ENCODE data around the gene AQP2. TPM values are rescaled to one million over a fixed set of nuclear protein-coding genes. Genes with fewer than 3 reads are reported as not detected.

Gene AQP2
- total RNA-seq: not detected in 2 replicates

DNA sequence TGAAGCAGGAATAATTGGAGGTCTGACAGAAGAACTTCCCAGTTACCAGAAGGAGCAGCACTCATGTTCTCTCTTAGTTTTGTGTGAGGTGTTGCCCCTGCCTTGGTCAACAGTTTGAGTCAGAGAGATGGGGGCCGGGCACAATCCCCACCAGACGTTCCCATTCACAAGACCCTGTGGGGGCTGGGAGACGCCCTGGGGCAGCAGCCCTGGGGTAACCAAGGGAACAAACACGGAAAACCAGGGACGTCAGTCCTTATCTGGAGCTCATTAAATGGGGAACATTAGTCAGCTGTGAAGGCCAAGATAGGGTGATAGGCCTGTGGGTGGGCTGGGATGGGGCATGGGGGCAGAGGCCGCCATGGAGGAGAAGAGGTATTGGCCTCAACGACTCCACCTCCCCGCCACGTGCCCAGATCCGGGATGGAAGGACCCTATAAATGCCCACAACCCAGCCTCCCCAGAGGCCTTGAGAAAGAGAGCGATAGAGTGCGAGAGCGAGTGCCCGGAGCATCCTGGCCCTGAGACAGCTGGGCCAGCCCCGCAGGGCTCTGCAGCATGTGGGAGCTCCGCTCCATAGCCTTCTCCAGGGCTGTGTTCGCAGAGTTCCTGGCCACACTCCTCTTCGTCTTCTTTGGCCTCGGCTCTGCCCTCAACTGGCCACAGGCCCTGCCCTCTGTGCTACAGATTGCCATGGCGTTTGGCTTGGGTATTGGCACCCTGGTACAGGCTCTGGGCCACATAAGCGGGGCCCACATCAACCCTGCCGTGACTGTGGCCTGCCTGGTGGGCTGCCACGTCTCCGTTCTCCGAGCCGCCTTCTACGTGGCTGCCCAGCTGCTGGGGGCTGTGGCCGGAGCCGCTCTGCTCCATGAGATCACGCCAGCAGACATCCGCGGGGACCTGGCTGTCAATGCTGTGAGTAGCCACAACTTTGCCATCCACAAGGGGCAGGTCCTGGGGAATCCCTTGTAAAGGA, at the start of gene AQP2:
TSS of gene AQP2 (plus strand) at position 465 of the 979 bp plus-strand sequence. CDS start at position 559, 94 bp downstream.
- no peak for DNase-seq (ENCODE audit: low read depth)
- Histone ChIP-seq H3K4me3 (ENCODE audit: low read depth, low read length) (no peak within 1 kb of the TSS), H3K27me3 (ENCODE audit: control insufficient read depth, insufficient read depth, low read length) (peaks cover 10% of the 10 kb centered on the region), H3K36me3 (ENCODE audit: control insufficient read depth, insufficient read depth, low read length) (no peaks in the 10 kb centered on the region)
- TF ChIP-seq, protein P1, sequence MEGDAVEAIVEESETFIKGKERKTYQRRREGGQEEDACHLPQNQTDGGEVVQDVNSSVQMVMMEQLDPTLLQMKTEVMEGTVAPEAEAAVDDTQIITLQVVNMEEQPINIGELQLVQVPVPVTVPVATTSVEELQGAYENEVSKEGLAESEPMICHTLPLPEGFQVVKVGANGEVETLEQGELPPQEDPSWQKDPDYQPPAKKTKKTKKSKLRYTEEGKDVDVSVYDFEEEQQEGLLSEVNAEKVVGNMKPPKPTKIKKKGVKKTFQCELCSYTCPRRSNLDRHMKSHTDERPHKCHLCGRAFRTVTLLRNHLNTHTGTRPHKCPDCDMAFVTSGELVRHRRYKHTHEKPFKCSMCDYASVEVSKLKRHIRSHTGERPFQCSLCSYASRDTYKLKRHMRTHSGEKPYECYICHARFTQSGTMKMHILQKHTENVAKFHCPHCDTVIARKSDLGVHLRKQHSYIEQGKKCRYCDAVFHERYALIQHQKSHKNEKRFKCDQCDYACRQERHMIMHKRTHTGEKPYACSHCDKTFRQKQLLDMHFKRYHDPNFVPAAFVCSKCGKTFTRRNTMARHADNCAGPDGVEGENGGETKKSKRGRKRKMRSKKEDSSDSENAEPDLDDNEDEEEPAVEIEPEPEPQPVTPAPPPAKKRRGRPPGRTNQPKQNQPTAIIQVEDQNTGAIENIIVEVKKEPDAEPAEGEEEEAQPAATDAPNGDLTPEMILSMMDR (IDR thresholded peaks at IDR 0.05; ENCODE audit: insufficient read depth, low read length, poor library complexity, severe bottlenecking): no peak

DNA sequence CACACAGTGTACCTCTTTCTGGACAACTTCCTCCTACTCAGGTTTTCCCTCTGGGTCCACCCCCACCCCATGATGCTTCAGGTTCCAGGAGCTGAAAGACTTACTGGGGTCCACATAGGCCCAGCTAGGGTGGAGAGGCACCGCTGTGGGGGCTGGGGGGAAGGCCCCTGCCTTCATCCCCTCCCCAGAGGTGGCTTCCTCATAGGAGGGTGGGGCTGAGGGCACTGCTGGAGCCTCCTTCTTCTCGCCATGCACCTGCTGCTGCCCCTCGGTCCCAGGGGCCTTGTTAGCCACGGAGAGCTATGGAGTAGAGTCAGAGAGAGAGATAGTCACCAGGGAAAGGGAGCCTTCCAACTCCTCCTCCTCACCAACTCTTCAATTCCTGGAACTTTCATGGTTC, 49.5 kb upstream of the AQP2 start:
- Histone ChIP-seq H3K36me3 (ENCODE audit: control insufficient read depth, insufficient read depth, low read length) (no peaks in the 10 kb centered on the region), H3K27me3 (ENCODE audit: control insufficient read depth, insufficient read depth, low read length) (peaks cover 56% of the 10 kb centered on the region), H3K4me3 (ENCODE audit: low read depth, low read length) (no peak overlapping the region)
- DNase-seq (ENCODE audit: low read depth): no peak
- TF ChIP-seq, protein P1 (IDR thresholded peaks at IDR 0.05; ENCODE audit: insufficient read depth, low read length, poor library complexity, severe bottlenecking): no peak

GRCh38 chr12:49901986-49902385, 48.6 kb upstream of the AQP2 start:
- H3K27me3 ChIP-seq (ENCODE audit: control insufficient read depth, insufficient read depth, low read length): peaks cover 57% of the 10 kb centered on the region

DNA sequence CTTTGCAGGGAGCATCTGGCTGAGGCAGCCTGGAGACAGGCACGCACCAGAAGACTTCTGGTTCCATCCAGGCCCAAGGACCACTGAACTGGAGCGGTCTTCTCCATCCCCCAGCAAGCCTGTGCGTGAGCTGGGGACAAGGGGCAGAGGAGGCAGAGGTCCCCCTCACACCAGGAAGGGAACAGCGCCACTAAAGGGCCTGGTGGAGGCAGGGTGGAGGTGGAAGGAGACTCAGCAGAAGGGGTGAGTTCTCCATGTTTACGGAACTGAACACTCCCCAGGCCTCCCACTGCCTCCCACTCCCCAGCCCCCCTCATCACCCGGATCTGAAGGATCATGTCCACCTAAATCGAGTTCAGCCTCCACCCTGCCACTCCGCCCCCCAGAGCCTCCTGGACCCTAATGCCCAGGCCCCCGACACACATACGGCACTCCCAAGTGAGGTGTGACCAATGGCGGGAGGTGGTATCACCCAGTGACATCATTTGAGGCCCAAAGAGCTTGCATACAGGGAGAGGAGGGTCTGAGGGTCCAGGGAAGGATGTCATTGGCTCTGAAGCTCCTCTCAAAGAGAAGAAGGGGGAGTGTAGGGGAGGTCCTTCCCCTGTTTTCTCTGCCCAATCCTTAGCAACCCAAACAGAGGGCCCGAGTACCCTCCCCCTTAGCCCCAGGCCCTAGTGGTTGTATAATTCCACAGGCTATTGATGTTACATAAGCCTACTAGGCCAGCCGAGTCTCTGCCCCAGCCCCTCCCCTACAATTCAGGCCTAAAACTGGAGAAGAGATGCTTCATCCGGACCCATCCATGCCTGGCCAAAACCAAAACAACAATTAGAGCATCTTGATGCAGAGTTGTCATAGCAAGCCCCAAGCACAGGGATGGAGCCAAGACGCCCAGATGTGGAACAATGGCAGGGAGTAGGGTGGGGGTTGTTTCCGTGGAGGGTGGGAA, 47.9 kb upstream of the AQP2 start:
- H3K4me3 ChIP-seq (ENCODE audit: low read depth, low read length): no peak overlapping the region
- no peaks in the 10 kb centered on the region for H3K36me3 ChIP-seq (ENCODE audit: control insufficient read depth, insufficient read depth, low read length)
- peaks cover 57% of the 10 kb centered on the region for H3K27me3 ChIP-seq (ENCODE audit: control insufficient read depth, insufficient read depth, low read length)
- TF ChIP-seq, protein P1 (IDR thresholded peaks at IDR 0.05; ENCODE audit: insufficient read depth, low read length, poor library complexity, severe bottlenecking): no peak
- no peak for DNase-seq (ENCODE audit: low read depth)

More at GRCh38 chr12:49901986-49902385, 48.6 kb upstream of the AQP2 start:
- H3K4me3 ChIP-seq (ENCODE audit: low read depth, low read length): no peak overlapping the region
- DNase-seq (ENCODE audit: low read depth): no peak
- TF ChIP-seq, protein P1 (IDR thresholded peaks at IDR 0.05; ENCODE audit: insufficient read depth, low read length, poor library complexity, severe bottlenecking): no peak
- H3K36me3 ChIP-seq (ENCODE audit: control insufficient read depth, insufficient read depth, low read length): no peaks in the 10 kb centered on the region

DNA sequence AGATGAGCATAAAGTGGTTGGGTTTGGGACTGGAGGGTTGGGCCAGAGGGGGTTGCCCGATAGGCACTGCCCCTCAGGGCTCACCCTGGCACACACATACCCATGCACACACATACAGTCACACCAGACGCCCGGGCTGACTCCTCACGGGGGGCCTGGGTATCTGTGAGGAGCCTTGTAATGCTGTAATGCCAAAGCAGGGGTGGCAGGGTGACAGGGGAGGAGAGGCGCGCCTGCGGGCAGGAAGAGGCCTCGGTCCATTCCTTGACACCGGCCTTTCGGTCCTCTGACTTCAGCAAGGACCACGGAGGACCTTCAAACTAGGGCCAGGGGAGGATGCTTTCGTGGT, 47.2 kb upstream of the AQP2 start:
- no peak overlapping the region for H3K4me3 ChIP-seq (ENCODE audit: low read depth, low read length)
- no peak for DNase-seq (ENCODE audit: low read depth)
- H3K27me3 ChIP-seq (ENCODE audit: control insufficient read depth, insufficient read depth, low read length): peaks cover 54% of the 10 kb centered on the region
- TF ChIP-seq, protein P1 (IDR thresholded peaks at IDR 0.05; ENCODE audit: insufficient read depth, low read length, poor library complexity, severe bottlenecking): no peak
- H3K36me3 ChIP-seq (ENCODE audit: control insufficient read depth, insufficient read depth, low read length): no peaks in the 10 kb centered on the region
